Stimulated activated naive CD8-positive, alpha-beta T cell treated with anti-CD3 and anti-CD28 coated beads, Interleukin-15, Interleukin-2, amounts not matched to agents 100 U/mL and 50 U/mL, for 24 hours (primary cell): Measurements from ENCODE around the gene FXYD4.
"Not testable (repeated sequence)": the region's sequence is repeated elsewhere in the genome, so short reads cannot be mapped to it uniquely, and the experiment has no call there.

ENCODE experiments used
- ATAC-seq: fragments of 150-1000 bp; cut with Tn5 transposase; one replicate; pipeline ENCODE4 v1.10.0; 2021
- DNase-seq: peaks from one replicate; pipeline ENCODE4 v3.0.0; 2021

Gene FXYD4

GRCh38 chr10:43376046-43376635 lies 4.7 kb downstream of the FXYD4 start:
- ATAC-seq (no peak), DNase-seq (no peak)

- DNase-seq (no peak), ATAC-seq (no peak)
Measured at GRCh38 chr10:43376828-43377423, 5.5 kb downstream of the FXYD4 start.

GRCh38 chr10:43377424-43377883 lies 6.0 kb downstream of the FXYD4 start:
- ATAC-seq (no peak), DNase-seq (no peak)

GRCh38 chr10:43380610-43381222 lies 9.3 kb downstream of the FXYD4 start:
- ATAC-seq: no peak
- DNase-seq: no peak

GRCh38 chr10:43383204-43383971 lies 12.0 kb downstream of the FXYD4 start:
- ATAC-seq: peak; percentile 22
- no peak for DNase-seq

- ATAC-seq (peak; percentile 13), DNase-seq (no peak)
Measured at GRCh38 chr10:43384252-43385221, 13.1 kb downstream of the FXYD4 start.

GRCh38 chr10:43385412-43386004 lies 14.1 kb downstream of the FXYD4 start:
- ATAC-seq: no peak
- DNase-seq: no peak

GRCh38 chr10:43386549-43386948 lies 15.1 kb downstream of the FXYD4 start:
- no peak for ATAC-seq
- DNase-seq: no peak

GRCh38 chr10:43386981-43387677 lies 15.7 kb downstream of the FXYD4 start:
- no peak for DNase-seq
- ATAC-seq: no peak

- ATAC-seq (no peak), DNase-seq (no peak)
Measured at GRCh38 chr10:43387678-43388032, 16.2 kb downstream of the FXYD4 start.

- no peak for DNase-seq
- ATAC-seq: no peak
Measured at GRCh38 chr10:43389867-43390266, 18.4 kb downstream of the FXYD4 start.

GRCh38 chr10:43390333-43390732 lies 18.9 kb downstream of the FXYD4 start:
- no peak for DNase-seq
- no peak for ATAC-seq

GRCh38 chr10:43390759-43391158 lies 19.3 kb downstream of the FXYD4 start:
- ATAC-seq: peak; percentile 30
- no peak for DNase-seq

- no peak for ATAC-seq
- DNase-seq: no peak
Measured at GRCh38 chr10:43391496-43391895, 20.1 kb downstream of the FXYD4 start.

- ATAC-seq: no peak
Measured at GRCh38 chr10:43392748-43393147, 21.3 kb downstream of the FXYD4 start.

GRCh38 chr10:43393186-43393585 lies 21.8 kb downstream of the FXYD4 start:
- not testable (repeated sequence) for DNase-seq, ATAC-seq

More at GRCh38 chr10:43392748-43393147, 21.3 kb downstream of the FXYD4 start:
- no peak for DNase-seq

GRCh38 chr10:43393606-43394360 lies 22.3 kb downstream of the FXYD4 start:
- DNase-seq: no peak
- no peak for ATAC-seq

GRCh38 chr10:43394868-43395267 lies 23.4 kb downstream of the FXYD4 start:
- DNase-seq: no peak

GRCh38 chr10:43395571-43396060 lies 24.2 kb downstream of the FXYD4 start:
- no peak for ATAC-seq
- DNase-seq: peak; percentile 58

More at GRCh38 chr10:43394868-43395267, 23.4 kb downstream of the FXYD4 start:
- no peak for ATAC-seq
